Transverse colon (tissue), 3 donors: ENCODE results near the gene NUDT6.

Source experiments
- EP300 ChIP-seq: sonication (generic); formaldehyde crosslinking; IDR thresholded peaks from one replicate; pipeline ENCODE4 v1.6.1; 2017; ENCODE audit warnings: antibody characterized with exemption, low read depth
- POLR2A ChIP-seq: fragments of 450-650 bp; IDR thresholded peaks from one replicate; pipeline ENCODE4 v1.6.1; 2016; ENCODE audit warnings: antibody characterized with exemption, mild to moderate bottlenecking, moderate library complexity
- TF ChIP-seq, protein P1 (sequence below), 5 experiments: fragments of 200-600 bp in 3 of 5; fragments of 450-650 bp in 2 of 5; sonication (generic) in 3 of 5; IDR thresholded peaks; 1 replicate in 2 of 5; 2 replicates in 3 of 5; pipeline ENCODE4 v1.5.1; 2016 to 2017; ENCODE audit warnings: antibody characterized with exemption in 5 of 5, inconsistent platforms in 3 of 5, mild to moderate bottlenecking in 2 of 5, moderate library complexity in 1 of 5

DNA sequence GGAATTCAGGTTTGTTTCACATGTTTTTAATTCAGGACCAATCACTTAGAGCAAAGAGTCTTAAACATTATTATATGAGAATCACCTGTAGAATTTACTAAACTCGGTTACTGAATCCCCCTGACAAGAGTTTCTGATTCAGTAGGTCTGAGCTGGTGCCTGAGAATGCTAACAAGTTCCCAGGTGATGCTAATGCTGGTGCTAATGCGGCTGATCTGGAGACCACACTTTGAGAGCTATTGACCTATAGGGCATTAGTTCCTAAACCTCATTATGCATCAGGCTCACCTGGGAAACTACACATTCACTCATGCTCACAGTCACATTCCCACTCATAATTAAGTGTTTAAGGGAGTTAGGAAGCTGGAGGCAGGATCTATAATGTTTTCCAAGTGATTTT is 36.1 kb upstream of the NUDT6 start:
- TF ChIP-seq, protein P1, sequence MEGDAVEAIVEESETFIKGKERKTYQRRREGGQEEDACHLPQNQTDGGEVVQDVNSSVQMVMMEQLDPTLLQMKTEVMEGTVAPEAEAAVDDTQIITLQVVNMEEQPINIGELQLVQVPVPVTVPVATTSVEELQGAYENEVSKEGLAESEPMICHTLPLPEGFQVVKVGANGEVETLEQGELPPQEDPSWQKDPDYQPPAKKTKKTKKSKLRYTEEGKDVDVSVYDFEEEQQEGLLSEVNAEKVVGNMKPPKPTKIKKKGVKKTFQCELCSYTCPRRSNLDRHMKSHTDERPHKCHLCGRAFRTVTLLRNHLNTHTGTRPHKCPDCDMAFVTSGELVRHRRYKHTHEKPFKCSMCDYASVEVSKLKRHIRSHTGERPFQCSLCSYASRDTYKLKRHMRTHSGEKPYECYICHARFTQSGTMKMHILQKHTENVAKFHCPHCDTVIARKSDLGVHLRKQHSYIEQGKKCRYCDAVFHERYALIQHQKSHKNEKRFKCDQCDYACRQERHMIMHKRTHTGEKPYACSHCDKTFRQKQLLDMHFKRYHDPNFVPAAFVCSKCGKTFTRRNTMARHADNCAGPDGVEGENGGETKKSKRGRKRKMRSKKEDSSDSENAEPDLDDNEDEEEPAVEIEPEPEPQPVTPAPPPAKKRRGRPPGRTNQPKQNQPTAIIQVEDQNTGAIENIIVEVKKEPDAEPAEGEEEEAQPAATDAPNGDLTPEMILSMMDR (IDR thresholded peaks at IDR 0.05) = no peak
- TF ChIP-seq POLR2A (no peak), EP300 (no peak)
